SK-N-SH treated with all-trans-retinoic acid at 6 μM for 48 hours (cell line): ENCODE measurements around the gene BCDIN3D.

Experiments used
- ATAC-seq: fragments of 200-7000 bp; cut with Tn5 transposase; 3 replicates; pipeline ENCODE4 v1.9.1; 2020; ENCODE audit warnings: mild to moderate bottlenecking, moderate library complexity
- ARNTL ChIP-seq: fragments of 450-650 bp; formaldehyde crosslinking; IDR thresholded peaks from 2 replicates; pipeline ENCODE4 v1.5.0; 2020; ENCODE audit warnings: low read depth, mild to moderate bottlenecking, moderate library complexity, borderline replicate concordance
- BACH2 ChIP-seq: fragments of 250-450 bp; sonication (Bioruptor Pico); IDR thresholded peaks from 2 replicates; pipeline ENCODE4 v1.9.0; 2021; ENCODE audit warnings: mild to moderate bottlenecking, borderline replicate concordance
- CSDC2 ChIP-seq: fragments of 250-450 bp; sonication (Bioruptor Pico); IDR thresholded peaks from 2 replicates; pipeline ENCODE4 v1.5.0; 2020; ENCODE audit warnings: mild to moderate bottlenecking, moderate library complexity
- ESRRG ChIP-seq: fragments of 250-450 bp; sonication (Bioruptor Pico); IDR thresholded peaks from 2 replicates; pipeline ENCODE4 v1.6.1; 2021; ENCODE audit warnings: mild to moderate bottlenecking
- GLIS3 ChIP-seq: fragments of 250-450 bp; sonication (Bioruptor Pico); IDR thresholded peaks from 2 replicates; pipeline ENCODE4 v1.5.0; 2020; ENCODE audit warnings: mild to moderate bottlenecking, moderate library complexity
- ISL1 ChIP-seq: fragments of 250-450 bp; sonication (Bioruptor Pico); IDR thresholded peaks from 2 replicates; pipeline ENCODE4 v2.1.2; 2022; ENCODE audit warnings: mild to moderate bottlenecking, moderate library complexity
- OSR1 ChIP-seq: fragments of 250-450 bp; sonication (Bioruptor Pico); IDR thresholded peaks from 2 replicates; pipeline ENCODE4 v1.8.0; 2022; ENCODE audit warnings: moderate library complexity, mild to moderate bottlenecking, inconsistent platforms
- PPARA ChIP-seq: fragments of 250-450 bp; sonication (Bioruptor Pico); IDR thresholded peaks from 2 replicates; pipeline ENCODE4 v1.5.0; 2020; ENCODE audit warnings: mild to moderate bottlenecking, borderline replicate concordance
- SNAI2 ChIP-seq: fragments of 250-450 bp; sonication (Bioruptor Pico); IDR thresholded peaks from 2 replicates; pipeline ENCODE4 v1.5.0; 2020; ENCODE audit warnings: mild to moderate bottlenecking, moderate library complexity
- TOX ChIP-seq: fragments of 250-450 bp; sonication (Bioruptor Pico); IDR thresholded peaks from 2 replicates; pipeline ENCODE4 v1.8.0; 2021; ENCODE audit warnings: mild to moderate bottlenecking, moderate library complexity, borderline replicate concordance
- ZC3H10 ChIP-seq: fragments of 250-450 bp; sonication (Bioruptor Pico); IDR thresholded peaks from 2 replicates; pipeline ENCODE4 v1.5.1; 2021; ENCODE audit warnings: mild to moderate bottlenecking, moderate library complexity
- ZFP3 ChIP-seq: fragments of 250-450 bp; sonication (Bioruptor Pico); IDR thresholded peaks from 2 replicates; pipeline ENCODE4 v1.5.0; 2020; ENCODE audit warnings: mild to moderate bottlenecking, moderate library complexity
- ZFP30 ChIP-seq: fragments of 450-650 bp; formaldehyde crosslinking; IDR thresholded peaks from 2 replicates; pipeline ENCODE4 v1.5.0; 2022; ENCODE audit warnings: mild to moderate bottlenecking, moderate library complexity
- ZNF565 ChIP-seq: fragments of 450-650 bp; formaldehyde crosslinking; conservative IDR thresholded peaks from 2 replicates; pipeline ENCODE4 v1.5.0; 2020; ENCODE audit warnings: low read depth, mild to moderate bottlenecking, moderate library complexity
- ZNF70 ChIP-seq: fragments of 450-650 bp; formaldehyde crosslinking; IDR thresholded peaks from 2 replicates; pipeline ENCODE4 v1.5.0; 2020; ENCODE audit warnings: mild to moderate bottlenecking, moderate library complexity
- ZNF8 ChIP-seq: fragments of 450-650 bp; formaldehyde crosslinking; IDR thresholded peaks from 2 replicates; pipeline ENCODE4 v1.5.0; 2020; ENCODE audit warnings: mild to moderate bottlenecking, moderate library complexity
- TF ChIP-seq, protein P1 (sequence below): fragments of 250-450 bp; sonication (Bioruptor Pico); IDR thresholded peaks from 2 replicates; pipeline ENCODE4 v1.8.0; 2020; ENCODE audit warnings: mild to moderate bottlenecking, moderate library complexity, borderline replicate concordance
- TF ChIP-seq, protein P2 (sequence below): fragments of 250-450 bp; sonication (Bioruptor Pico); IDR thresholded peaks from 2 replicates; pipeline ENCODE4 v1.5.1; 2021; ENCODE audit warnings: mild to moderate bottlenecking, moderate library complexity
- TF ChIP-seq, protein P3 (sequence below): fragments of 250-450 bp; sonication (Bioruptor Pico); IDR thresholded peaks from 2 replicates; pipeline ENCODE4 v1.5.0; 2020; ENCODE audit warnings: mild to moderate bottlenecking, moderate library complexity
- TF ChIP-seq, protein P4 (sequence below): fragments of 250-450 bp; sonication (Bioruptor Pico); IDR thresholded peaks from 2 replicates; pipeline ENCODE4 v1.8.0; 2021; ENCODE audit warnings: low read depth, mild to moderate bottlenecking, moderate library complexity, borderline replicate concordance
- TF ChIP-seq, protein P5 (sequence below): fragments of 250-450 bp; sonication (Bioruptor Pico); IDR thresholded peaks from 2 replicates; pipeline ENCODE4 v1.5.1; 2020; ENCODE audit warnings: low read depth, mild to moderate bottlenecking, moderate library complexity

BCDIN3D gene

DNA sequence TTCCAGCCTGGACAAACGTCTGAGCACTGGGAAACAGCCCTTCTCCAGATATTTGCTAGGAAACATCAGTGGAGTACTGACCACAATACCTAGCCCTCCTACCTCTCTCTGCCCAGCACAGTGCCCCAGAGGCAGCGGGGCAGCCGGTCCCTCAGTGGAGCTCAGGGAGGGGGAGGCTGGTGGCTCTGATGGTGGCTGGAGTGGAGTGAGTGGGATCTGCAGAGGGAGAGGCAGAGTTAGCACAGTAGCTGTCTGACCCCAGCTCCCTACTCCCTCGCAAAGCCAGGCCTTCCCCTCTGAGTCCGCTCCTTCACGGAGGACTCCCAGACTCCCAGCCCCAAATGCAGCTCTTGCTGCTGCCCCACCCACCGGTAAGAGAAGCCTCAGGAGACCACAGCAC, 44.7 kb downstream of the BCDIN3D start:
- TF ChIP-seq ARNTL (CRISPR knock-in tag) (no peak), GLIS3 (CRISPR knock-in tag) (no peak), ESRRG (CRISPR knock-in tag) (no peak), ZNF565 (CRISPR knock-in tag) (no peak), OSR1 (CRISPR knock-in tag) (no peak), TOX (no peak), ZNF70 (CRISPR knock-in tag) (no peak), BACH2 (CRISPR knock-in tag) (no peak), ISL1 (CRISPR knock-in tag) (no peak)
- TF ChIP-seq, protein P1, sequence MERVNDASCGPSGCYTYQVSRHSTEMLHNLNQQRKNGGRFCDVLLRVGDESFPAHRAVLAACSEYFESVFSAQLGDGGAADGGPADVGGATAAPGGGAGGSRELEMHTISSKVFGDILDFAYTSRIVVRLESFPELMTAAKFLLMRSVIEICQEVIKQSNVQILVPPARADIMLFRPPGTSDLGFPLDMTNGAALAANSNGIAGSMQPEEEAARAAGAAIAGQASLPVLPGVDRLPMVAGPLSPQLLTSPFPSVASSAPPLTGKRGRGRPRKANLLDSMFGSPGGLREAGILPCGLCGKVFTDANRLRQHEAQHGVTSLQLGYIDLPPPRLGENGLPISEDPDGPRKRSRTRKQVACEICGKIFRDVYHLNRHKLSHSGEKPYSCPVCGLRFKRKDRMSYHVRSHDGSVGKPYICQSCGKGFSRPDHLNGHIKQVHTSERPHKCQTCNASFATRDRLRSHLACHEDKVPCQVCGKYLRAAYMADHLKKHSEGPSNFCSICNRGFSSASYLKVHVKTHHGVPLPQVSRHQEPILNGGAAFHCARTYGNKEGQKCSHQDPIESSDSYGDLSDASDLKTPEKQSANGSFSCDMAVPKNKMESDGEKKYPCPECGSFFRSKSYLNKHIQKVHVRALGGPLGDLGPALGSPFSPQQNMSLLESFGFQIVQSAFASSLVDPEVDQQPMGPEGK (CRISPR knock-in tag): no peak
- TF ChIP-seq, protein P2, sequence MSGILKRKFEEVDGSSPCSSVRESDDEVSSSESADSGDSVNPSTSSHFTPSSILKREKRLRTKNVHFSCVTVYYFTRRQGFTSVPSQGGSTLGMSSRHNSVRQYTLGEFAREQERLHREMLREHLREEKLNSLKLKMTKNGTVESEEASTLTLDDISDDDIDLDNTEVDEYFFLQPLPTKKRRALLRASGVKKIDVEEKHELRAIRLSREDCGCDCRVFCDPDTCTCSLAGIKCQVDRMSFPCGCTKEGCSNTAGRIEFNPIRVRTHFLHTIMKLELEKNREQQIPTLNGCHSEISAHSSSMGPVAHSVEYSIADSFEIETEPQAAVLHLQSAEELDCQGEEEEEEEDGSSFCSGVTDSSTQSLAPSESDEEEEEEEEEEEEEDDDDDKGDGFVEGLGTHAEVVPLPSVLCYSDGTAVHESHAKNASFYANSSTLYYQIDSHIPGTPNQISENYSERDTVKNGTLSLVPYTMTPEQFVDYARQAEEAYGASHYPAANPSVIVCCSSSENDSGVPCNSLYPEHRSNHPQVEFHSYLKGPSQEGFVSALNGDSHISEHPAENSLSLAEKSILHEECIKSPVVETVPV (CRISPR knock-in tag): no peak
- TF ChIP-seq, protein P3, sequence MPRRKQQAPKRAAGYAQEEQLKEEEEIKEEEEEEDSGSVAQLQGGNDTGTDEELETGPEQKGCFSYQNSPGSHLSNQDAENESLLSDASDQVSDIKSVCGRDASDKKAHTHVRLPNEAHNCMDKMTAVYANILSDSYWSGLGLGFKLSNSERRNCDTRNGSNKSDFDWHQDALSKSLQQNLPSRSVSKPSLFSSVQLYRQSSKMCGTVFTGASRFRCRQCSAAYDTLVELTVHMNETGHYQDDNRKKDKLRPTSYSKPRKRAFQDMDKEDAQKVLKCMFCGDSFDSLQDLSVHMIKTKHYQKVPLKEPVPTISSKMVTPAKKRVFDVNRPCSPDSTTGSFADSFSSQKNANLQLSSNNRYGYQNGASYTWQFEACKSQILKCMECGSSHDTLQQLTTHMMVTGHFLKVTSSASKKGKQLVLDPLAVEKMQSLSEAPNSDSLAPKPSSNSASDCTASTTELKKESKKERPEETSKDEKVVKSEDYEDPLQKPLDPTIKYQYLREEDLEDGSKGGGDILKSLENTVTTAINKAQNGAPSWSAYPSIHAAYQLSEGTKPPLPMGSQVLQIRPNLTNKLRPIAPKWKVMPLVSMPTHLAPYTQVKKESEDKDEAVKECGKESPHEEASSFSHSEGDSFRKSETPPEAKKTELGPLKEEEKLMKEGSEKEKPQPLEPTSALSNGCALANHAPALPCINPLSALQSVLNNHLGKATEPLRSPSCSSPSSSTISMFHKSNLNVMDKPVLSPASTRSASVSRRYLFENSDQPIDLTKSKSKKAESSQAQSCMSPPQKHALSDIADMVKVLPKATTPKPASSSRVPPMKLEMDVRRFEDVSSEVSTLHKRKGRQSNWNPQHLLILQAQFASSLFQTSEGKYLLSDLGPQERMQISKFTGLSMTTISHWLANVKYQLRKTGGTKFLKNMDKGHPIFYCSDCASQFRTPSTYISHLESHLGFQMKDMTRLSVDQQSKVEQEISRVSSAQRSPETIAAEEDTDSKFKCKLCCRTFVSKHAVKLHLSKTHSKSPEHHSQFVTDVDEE (CRISPR knock-in tag): no peak

DNA sequence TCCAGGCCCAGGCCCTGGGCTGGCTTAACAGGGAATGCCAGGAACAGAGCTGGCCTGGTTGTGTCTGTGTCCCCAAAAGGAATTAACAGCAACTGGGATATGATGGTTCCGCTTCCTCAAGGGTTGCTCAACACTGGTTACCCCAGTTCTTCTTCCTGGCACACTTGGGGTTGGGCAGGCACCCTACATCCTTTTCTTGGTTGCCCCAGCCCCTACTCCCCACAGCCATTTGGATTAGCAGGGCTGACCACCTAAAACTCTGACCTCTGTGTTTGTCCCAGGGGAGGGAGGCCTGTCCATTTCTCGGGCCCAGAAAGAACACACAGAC, 45.5 kb downstream of the BCDIN3D start:
- TF ChIP-seq OSR1 (CRISPR knock-in tag) (no peak), SNAI2 (CRISPR knock-in tag) (no peak), ZNF8 (CRISPR knock-in tag) (no peak), PPARA (CRISPR knock-in tag) (no peak), ZNF70 (CRISPR knock-in tag) (no peak), ARNTL (CRISPR knock-in tag) (no peak), BACH2 (CRISPR knock-in tag) (no peak), ZC3H10 (CRISPR knock-in tag) (no peak), ZFP3 (CRISPR knock-in tag) (no peak), GLIS3 (CRISPR knock-in tag) (no peak), ZFP30 (CRISPR knock-in tag) (no peak), ISL1 (CRISPR knock-in tag) (no peak), CSDC2 (CRISPR knock-in tag) (no peak), TOX (no peak)
- TF ChIP-seq, protein P3 (CRISPR knock-in tag): no peak
- TF ChIP-seq, protein P2 (CRISPR knock-in tag): no peak
- TF ChIP-seq, protein P1 (CRISPR knock-in tag): no peak
- TF ChIP-seq, protein P4, sequence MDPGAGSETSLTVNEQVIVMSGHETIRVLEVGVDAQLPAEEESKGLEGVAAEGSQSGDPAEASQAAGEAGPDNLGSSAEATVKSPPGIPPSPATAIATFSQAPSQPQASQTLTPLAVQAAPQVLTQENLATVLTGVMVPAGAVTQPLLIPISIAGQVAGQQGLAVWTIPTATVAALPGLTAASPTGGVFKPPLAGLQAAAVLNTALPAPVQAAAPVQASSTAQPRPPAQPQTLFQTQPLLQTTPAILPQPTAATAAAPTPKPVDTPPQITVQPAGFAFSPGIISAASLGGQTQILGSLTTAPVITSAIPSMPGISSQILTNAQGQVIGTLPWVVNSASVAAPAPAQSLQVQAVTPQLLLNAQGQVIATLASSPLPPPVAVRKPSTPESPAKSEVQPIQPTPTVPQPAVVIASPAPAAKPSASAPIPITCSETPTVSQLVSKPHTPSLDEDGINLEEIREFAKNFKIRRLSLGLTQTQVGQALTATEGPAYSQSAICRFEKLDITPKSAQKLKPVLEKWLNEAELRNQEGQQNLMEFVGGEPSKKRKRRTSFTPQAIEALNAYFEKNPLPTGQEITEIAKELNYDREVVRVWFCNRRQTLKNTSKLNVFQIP: no peak
- TF ChIP-seq, protein P5, sequence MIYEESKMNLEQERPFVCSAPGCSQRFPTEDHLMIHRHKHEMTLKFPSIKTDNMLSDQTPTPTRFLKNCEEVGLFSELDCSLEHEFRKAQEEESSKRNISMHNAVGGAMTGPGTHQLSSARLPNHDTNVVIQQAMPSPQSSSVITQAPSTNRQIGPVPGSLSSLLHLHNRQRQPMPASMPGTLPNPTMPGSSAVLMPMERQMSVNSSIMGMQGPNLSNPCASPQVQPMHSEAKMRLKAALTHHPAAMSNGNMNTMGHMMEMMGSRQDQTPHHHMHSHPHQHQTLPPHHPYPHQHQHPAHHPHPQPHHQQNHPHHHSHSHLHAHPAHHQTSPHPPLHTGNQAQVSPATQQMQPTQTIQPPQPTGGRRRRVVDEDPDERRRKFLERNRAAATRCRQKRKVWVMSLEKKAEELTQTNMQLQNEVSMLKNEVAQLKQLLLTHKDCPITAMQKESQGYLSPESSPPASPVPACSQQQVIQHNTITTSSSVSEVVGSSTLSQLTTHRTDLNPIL: no peak
- no peak for ATAC-seq

More for the DNA sequence above, 44.7 kb downstream of the BCDIN3D start:
- no peak for ATAC-seq
